SIG-M5 (cell line): ENCODE data around the gene PPFIBP1.
"Not testable (repeated sequence)": the region's sequence is repeated elsewhere in the genome, so short reads cannot be mapped to it uniquely, and the experiment has no call there.

Experiments used
- DNase-seq: peaks from one replicate; lab custom pipeline; 2025; lab: John Stamatoyannopoulos, UW

Gene PPFIBP1

GRCh38 chr12:27710592-27711316 lies 186.7 kb downstream of the PPFIBP1 start, which contains the start of gene MRPS35:
TSS of gene MRPS35 (plus strand) at chr12:27710832. CDS start at chr12:27710844, 12 bp downstream.
- DNase-seq: peak; percentile 47

GRCh38 chr12:27711317-27711682 lies 187.3 kb downstream of the PPFIBP1 start:
- no peak for DNase-seq

DNA sequence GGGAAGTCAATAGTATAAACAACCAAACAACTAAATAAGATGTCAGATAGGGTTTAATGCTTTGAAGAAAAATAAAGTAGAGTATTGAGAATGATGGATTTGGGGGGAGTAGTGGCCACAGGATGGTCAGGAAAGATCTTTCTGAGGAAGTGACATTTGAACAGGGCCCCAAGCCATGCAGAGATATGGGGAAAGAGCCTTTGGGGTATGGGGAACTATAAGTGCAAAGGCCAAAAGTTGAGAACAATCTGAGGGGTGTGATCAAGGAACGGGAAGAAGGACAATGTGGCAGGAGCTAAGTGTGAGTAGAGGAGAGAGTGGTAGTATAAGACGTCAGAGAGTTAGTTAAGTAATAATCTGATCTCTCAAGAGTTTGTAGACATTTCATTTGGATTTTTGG lies 188.0 kb downstream of the PPFIBP1 start:
- peak; percentile 45 for DNase-seq

DNA sequence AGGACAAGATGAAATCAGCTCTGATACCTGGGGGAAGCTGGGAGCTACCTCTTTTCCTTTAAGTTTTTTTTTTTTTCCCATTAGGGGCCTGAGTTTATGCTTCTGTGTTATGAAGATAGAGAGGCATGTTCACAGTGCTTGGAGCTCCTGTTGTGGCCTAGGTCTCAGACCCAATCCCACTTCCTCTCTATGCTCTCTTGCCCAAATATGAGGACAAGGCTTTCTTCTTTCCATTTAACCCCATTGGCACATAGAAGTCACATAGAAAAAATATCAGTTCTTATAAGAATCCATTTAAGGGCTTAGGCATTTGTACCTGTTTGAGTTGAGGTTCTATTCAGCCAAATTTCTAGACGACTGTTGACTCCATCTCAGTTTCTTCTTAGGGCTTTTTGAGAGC lies 199.2 kb downstream of the PPFIBP1 start:
- no peak for DNase-seq

DNA sequence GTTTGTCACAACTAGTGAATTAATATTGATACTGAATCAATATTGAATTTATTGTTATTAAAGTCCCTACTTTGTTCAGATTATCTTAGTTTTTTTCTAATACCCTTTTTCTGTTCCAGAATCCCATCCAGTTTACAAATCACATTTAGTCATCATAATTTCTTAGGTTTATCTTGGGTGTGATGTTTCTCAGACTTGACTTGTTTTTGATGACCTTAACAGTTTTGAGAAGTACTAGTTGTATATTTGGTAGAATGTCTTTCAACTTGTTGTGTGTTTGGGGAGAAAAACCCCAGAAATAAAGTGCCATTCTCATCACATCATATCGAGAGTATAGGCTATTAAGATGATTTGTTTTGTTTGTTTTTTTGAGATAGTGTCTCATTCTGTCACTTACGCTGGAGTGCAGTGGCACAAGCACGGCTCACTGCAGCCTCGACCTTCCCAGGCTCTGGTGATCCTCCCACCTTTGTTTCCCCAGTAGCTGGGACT lies 206.1 kb downstream of the PPFIBP1 start:
- DNase-seq: no peak

DNA sequence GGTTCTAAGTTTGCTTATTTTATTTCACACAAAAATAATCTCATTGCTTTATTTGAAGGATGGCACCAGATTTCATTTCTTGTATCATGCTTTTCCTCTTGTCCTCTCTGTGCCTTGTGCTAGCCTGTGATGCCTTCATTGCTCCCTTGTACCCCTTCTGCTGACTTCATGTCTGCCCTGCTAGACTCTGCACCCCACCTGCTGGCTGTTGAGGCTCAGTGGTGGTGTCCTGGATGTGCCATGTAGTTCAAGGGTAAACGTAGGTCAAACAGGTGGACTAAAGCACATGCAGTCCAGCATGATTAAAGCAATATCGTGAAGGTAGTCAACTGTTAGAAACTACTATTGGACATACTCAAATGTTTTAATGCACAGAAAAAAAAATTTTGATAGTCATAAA lies 208.3 kb downstream of the PPFIBP1 start:
- DNase-seq: no peak

DNA sequence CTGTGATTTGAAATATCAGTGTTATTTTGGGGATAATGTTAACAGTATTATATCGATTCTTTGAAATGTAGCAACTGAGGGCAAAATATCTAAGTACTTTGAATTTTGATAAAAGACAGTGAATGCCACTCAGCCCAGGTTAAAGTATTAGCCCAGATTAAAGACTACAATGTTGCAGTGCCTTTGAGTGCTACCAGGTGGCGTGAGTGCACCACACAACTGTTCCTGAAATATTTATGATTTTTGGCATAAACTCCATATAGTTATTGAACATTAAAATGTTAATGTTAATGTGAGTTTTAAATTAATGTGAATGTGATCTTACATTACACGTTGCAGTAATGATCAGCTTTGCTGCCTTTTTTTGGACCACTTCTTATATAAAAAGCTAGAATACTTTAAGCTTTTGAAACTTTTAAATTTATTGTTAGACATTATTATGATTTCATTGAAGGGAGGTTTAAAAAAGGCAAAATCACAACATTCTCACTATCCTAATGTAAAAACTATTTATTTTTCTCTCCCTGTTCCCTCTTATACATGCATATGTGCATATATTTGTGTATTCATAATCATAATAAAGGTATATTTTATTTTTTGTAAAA lies 209.1 kb downstream of the PPFIBP1 start:
- no peak for DNase-seq

GRCh38 chr12:27733791-27734190 lies 209.8 kb downstream of the PPFIBP1 start:
- no peak for DNase-seq

DNA sequence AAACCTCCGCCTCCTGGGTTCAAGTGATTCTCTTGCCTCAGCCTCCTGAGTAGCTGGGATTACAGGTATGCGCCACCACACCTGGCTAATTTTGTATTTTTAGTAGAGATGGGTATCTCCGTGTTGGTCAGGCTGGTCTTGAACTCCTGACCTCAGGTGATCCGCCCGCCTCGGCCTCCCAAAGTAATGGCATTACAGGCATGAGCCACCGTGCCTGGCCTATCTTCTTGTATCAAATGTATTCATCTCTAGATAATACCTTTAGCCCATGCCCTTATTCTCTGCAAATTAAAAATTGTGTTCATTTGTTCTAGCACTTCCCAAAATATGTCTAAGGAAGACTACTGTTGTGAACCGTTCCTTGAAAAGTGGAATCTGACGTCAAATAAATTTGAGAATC lies 210.3 kb downstream of the PPFIBP1 start:
- not testable (repeated sequence) for DNase-seq

DNA sequence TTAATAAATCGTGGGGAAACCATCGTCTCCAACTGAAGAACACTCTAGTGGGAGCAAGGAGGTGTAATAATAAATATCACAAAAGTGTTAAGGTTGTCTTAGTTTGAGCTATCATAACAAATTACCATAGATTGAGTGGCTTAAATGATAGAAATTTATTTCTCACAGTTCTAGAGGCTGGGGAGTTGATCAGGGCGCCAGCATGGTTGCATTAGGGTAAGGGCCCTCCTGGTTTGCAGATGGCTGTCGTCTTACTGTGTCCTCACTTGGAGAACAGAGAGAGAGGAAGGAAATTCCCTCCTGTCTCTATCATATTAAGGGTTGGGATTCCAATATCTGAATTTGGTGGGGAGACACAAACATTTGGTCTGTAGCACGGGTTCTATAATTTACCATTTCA lies 219.6 kb downstream of the PPFIBP1 start:
- no peak for DNase-seq
